Calu3 (cell line): ENCODE results near the gene HDDC2. TPM values are rescaled to one million over a fixed set of nuclear protein-coding genes. Genes with fewer than 3 reads are reported as not detected.

ENCODE experiments used
- BruUV-seq: library from RNA; stranded (reverse); fragments of 400-500 nt; replicated peaks from 2 replicates; lab custom pipeline; 2021; lab: Mats Ljungman, UMichigan
- CTCF ChIA-PET: fragments of 300-600 bp; sonication (Branson Sonifier 250); formaldehyde crosslinking; loops from one replicate; lab custom pipeline; 2022; ENCODE audit warnings: antibody characterized with exemption; lab: Charles Lee
- DNase-seq: peaks from one replicate; pipeline ENCODE4 v3.0.0; 2022
- H3K27ac Mint-ChIP-seq: one replicate; pipeline ENCODE4 v1.8.0; 2022; ENCODE audit warnings: mixed read lengths; ENCODE audit not compliant: unreplicated experiment
- H3K27me3 Mint-ChIP-seq: one replicate; pipeline ENCODE4 v1.8.0; 2022; ENCODE audit warnings: mixed read lengths; ENCODE audit not compliant: unreplicated experiment
- H3K36me3 Mint-ChIP-seq: one replicate; pipeline ENCODE4 v1.8.0; 2022; ENCODE audit warnings: mild to moderate bottlenecking, moderate library complexity, mixed read lengths; ENCODE audit not compliant: insufficient read depth, unreplicated experiment
- H3K4me1 Mint-ChIP-seq: one replicate; pipeline ENCODE4 v1.8.0; 2022; ENCODE audit warnings: mild to moderate bottlenecking, low read depth, mixed read lengths; ENCODE audit not compliant: unreplicated experiment
- H3K4me3 Mint-ChIP-seq: one replicate; pipeline ENCODE4 v1.8.0; 2022; ENCODE audit warnings: mild to moderate bottlenecking, low read depth, moderate library complexity, mixed read lengths; ENCODE audit not compliant: unreplicated experiment
- H3K9me3 Mint-ChIP-seq: one replicate; pipeline ENCODE4 v1.8.0; 2022; ENCODE audit warnings: low read depth, mixed read lengths; ENCODE audit not compliant: unreplicated experiment
- intact Hi-C: fragments of 100-400 bp; cut with micrococcal nuclease; formaldehyde crosslinking; loops from one replicate; pipeline ENCODE4 v1.10.0; 2022; ENCODE audit not compliant: unreplicated experiment
- total RNA-seq: library from RNA; stranded (reverse); gene quantifications from 2 replicates; pipeline ENCODE4 v1.2.3, GENCODE V29; 2022
- TF ChIP-seq, protein P1 (sequence below): fragments of 200-600 bp; IDR thresholded peaks from one replicate; pipeline ENCODE4 v1.8.0; 2022; ENCODE audit warnings: antibody characterized with exemption; ENCODE audit not compliant: unreplicated experiment

The HDDC2 gene
- total RNA-seq, 1 experiment from 2014 or later: 24.2 TPM

DNA sequence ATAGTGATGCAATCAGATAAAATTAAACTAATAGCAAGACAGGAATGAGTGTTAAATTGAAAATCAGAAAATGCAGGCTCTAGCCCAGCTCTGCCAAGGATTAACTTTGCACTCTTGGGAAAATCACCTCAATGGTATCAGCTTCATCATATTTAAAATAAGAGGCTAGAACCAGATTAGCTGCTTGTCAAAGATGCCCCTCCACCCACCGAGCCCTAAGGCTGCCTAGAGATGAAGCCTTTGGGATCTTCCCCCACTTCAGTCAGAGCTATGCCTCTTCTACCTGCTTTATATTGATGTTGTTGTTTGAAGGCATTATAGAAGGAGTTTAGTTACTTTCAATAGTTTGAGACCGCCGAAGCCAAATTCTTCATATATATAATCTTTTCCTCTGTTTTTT, 47.4 kb downstream of the HDDC2 start:
- TF ChIP-seq, protein P1, sequence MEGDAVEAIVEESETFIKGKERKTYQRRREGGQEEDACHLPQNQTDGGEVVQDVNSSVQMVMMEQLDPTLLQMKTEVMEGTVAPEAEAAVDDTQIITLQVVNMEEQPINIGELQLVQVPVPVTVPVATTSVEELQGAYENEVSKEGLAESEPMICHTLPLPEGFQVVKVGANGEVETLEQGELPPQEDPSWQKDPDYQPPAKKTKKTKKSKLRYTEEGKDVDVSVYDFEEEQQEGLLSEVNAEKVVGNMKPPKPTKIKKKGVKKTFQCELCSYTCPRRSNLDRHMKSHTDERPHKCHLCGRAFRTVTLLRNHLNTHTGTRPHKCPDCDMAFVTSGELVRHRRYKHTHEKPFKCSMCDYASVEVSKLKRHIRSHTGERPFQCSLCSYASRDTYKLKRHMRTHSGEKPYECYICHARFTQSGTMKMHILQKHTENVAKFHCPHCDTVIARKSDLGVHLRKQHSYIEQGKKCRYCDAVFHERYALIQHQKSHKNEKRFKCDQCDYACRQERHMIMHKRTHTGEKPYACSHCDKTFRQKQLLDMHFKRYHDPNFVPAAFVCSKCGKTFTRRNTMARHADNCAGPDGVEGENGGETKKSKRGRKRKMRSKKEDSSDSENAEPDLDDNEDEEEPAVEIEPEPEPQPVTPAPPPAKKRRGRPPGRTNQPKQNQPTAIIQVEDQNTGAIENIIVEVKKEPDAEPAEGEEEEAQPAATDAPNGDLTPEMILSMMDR: no peak
- Mint-ChIP-seq H3K9me3 (no peaks in the 10 kb centered on the region), H3K27me3 (no peaks in the 10 kb centered on the region), H3K36me3 (no peaks in the 10 kb centered on the region), H3K4me1 (no peaks in the 10 kb centered on the region), H3K4me3 (no peak overlapping the region), H3K27ac (no peak overlapping the region)
- intact Hi-C loops: no loop called here
- no TSS peak for BruUV-seq
- CTCF ChIA-PET: no interaction called here
- no peak for DNase-seq

DNA sequence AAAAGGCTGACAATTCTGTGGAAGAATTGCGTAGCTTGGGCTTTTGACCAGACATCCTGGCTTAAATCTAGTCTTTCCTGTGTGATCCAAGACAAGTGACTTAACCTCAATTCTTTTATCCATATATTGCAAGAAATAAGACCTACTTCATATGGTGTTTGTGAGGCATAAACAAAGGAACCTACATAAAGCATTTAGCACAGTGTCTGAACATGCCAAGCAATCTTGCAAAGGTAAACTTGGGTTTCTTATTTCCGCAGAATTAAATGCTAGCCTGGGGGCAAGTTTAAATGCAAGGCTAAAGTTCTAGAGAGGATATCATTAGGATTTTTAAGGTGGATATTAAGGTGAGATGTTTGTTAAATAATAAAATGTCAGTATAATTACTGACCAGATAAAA, 47.9 kb downstream of the HDDC2 start:
- no TSS peak for BruUV-seq
- intact Hi-C loops: no loop called here
- H3K36me3 Mint-ChIP-seq: no peaks in the 10 kb centered on the region
- DNase-seq: no peak
- no peaks in the 10 kb centered on the region for H3K4me1 Mint-ChIP-seq
- no peaks in the 10 kb centered on the region for H3K27me3 Mint-ChIP-seq
- CTCF ChIA-PET: no interaction called here
- no peaks in the 10 kb centered on the region for H3K9me3 Mint-ChIP-seq
- H3K27ac Mint-ChIP-seq: no peak overlapping the region
- TF ChIP-seq, protein P1: no peak
- H3K4me3 Mint-ChIP-seq: no peak overlapping the region

DNA sequence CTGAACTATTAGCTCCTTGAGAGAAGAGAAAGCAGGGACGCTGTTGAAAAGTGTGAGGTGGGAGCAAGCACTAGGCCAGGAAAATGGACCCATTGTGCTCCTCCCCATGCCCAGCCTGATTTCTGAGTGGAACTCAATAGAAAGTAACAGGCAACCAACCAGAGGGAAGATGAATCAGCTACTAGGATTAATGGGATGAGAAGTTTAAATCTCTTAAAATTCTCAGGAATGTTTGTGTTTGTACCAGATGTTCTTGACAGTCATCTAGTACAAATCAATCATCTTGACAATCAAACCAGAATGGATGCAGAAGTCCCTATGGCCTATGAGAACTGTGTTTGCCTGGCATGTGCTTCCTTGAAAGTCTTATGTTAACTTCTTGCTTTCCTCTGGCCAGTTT, 48.9 kb downstream of the HDDC2 start:
- H3K27ac Mint-ChIP-seq: no peak overlapping the region
- DNase-seq: no peak
- H3K4me3 Mint-ChIP-seq: no peak overlapping the region
- no peaks in the 10 kb centered on the region for H3K4me1 Mint-ChIP-seq
- no peaks in the 10 kb centered on the region for H3K27me3 Mint-ChIP-seq
- TF ChIP-seq, protein P1: no peak
- BruUV-seq: no TSS peak
- intact Hi-C loops: no loop called here
- CTCF ChIA-PET: no interaction called here
- no peaks in the 10 kb centered on the region for H3K36me3 Mint-ChIP-seq
- H3K9me3 Mint-ChIP-seq: no peaks in the 10 kb centered on the region

DNA sequence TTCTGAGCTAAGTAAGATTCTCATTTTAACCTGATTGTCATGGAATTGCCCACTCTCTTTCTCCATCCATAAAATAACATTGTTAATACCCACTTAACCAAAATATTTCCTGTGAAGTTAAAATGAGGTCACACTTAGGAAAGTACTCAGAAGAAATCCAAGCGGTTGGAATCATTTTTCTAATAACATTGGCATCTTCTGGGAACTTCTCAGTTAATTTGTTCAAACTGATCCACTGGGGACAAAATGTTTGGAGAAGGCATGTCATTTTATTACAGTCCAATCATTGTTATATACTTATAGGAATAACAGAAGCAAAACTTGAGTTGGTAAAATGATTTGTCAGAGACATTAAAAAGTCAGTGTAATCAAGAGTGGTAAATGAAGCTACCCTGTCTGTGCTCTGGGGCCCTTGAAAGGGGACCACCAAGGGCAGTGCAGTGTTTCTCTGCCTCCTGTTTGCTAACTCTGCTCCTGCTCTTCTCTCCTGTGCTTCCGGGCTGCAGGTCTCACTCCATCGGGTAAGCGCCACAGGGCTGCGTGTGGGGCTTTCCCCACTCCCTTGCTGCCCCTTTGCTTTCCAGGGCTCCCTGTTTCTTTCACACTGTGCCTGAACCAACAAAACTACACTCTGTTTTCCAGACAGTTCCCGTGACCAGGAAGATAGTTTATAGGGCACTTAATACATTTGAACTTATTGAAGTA, 50.1 kb downstream of the HDDC2 start:
- Mint-ChIP-seq H3K27ac (no peak overlapping the region), H3K27me3 (no peaks in the 10 kb centered on the region), H3K36me3 (no peaks in the 10 kb centered on the region), H3K4me1 (peaks cover 10% of the 10 kb centered on the region), H3K9me3 (no peaks in the 10 kb centered on the region), H3K4me3 (no peak overlapping the region)
- no TSS peak for BruUV-seq
- DNase-seq: no peak
- intact Hi-C loops: no loop called here
- TF ChIP-seq, protein P1: no peak
- CTCF ChIA-PET: no interaction called here
